HL-60 (cell line): ENCODE measurements around the gene NPRL2.

Experiments
- POLR2AphosphoS5 ChIP-seq: IDR thresholded peaks from 2 replicates; pipeline ENCODE4 v1.6.1; 2012; ENCODE audit warnings: low read depth
- SPI1 ChIP-seq: IDR thresholded peaks from 2 replicates; pipeline ENCODE4 v1.6.1; 2012; ENCODE audit warnings: low read depth, mild to moderate bottlenecking, borderline replicate concordance
- TF ChIP-seq, protein P1 (sequence below): IDR thresholded peaks from one replicate; pipeline ENCODE4 v1.5.1; 2011; ENCODE audit warnings: low read length, control low read depth, inconsistent platforms; ENCODE audit not compliant: insufficient read depth
- TF ChIP-seq, protein P2 (sequence below): IDR thresholded peaks from 2 replicates; pipeline ENCODE4 v1.6.1; 2012; ENCODE audit warnings: low read depth; ENCODE audit not compliant: insufficient replicate concordance

DNA sequence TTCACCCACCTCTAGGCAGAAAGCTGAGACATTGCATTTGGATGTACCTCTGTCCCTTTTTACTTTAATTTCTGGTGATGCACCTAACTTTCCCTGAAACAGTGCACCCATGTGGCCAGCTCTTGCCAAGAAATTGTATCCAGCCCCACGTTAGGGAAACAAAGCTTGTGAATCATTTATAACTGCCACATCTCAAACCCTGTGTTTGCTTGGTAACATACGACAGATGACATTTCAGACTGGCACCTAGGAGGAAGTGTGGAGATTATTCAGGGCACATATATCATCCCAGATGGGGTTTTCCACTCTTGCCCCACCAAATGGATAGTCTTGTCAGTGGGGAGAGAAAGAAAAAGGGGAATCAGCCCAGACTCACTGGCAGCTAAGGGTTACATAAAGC, 2.2 kb upstream of the NPRL2 start:
- TF ChIP-seq SPI1 (no peak), POLR2AphosphoS5 (no peak)
- TF ChIP-seq, protein P1, sequence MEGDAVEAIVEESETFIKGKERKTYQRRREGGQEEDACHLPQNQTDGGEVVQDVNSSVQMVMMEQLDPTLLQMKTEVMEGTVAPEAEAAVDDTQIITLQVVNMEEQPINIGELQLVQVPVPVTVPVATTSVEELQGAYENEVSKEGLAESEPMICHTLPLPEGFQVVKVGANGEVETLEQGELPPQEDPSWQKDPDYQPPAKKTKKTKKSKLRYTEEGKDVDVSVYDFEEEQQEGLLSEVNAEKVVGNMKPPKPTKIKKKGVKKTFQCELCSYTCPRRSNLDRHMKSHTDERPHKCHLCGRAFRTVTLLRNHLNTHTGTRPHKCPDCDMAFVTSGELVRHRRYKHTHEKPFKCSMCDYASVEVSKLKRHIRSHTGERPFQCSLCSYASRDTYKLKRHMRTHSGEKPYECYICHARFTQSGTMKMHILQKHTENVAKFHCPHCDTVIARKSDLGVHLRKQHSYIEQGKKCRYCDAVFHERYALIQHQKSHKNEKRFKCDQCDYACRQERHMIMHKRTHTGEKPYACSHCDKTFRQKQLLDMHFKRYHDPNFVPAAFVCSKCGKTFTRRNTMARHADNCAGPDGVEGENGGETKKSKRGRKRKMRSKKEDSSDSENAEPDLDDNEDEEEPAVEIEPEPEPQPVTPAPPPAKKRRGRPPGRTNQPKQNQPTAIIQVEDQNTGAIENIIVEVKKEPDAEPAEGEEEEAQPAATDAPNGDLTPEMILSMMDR = peak; percentile 8
- TF ChIP-seq, protein P2, sequence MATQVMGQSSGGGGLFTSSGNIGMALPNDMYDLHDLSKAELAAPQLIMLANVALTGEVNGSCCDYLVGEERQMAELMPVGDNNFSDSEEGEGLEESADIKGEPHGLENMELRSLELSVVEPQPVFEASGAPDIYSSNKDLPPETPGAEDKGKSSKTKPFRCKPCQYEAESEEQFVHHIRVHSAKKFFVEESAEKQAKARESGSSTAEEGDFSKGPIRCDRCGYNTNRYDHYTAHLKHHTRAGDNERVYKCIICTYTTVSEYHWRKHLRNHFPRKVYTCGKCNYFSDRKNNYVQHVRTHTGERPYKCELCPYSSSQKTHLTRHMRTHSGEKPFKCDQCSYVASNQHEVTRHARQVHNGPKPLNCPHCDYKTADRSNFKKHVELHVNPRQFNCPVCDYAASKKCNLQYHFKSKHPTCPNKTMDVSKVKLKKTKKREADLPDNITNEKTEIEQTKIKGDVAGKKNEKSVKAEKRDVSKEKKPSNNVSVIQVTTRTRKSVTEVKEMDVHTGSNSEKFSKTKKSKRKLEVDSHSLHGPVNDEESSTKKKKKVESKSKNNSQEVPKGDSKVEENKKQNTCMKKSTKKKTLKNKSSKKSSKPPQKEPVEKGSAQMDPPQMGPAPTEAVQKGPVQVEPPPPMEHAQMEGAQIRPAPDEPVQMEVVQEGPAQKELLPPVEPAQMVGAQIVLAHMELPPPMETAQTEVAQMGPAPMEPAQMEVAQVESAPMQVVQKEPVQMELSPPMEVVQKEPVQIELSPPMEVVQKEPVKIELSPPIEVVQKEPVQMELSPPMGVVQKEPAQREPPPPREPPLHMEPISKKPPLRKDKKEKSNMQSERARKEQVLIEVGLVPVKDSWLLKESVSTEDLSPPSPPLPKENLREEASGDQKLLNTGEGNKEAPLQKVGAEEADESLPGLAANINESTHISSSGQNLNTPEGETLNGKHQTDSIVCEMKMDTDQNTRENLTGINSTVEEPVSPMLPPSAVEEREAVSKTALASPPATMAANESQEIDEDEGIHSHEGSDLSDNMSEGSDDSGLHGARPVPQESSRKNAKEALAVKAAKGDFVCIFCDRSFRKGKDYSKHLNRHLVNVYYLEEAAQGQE = no peak
